K562 (cell line): ENCODE measurements around the gene SEMA6B. TPM values are rescaled to one million over a fixed set of nuclear protein-coding genes. Genes with fewer than 3 reads are reported as not detected.
A peak's percentile ranks its signal among the peaks of the same experiment; 100 is the strongest.

Experiments used
- AFF4 ChIP-seq: sonication (generic); formaldehyde crosslinking; IDR thresholded peaks from 2 replicates; pipeline ENCODE4 v1.8.0; 2023; ENCODE audit warnings: mild to moderate bottlenecking, missing genetic modification reagents
- ATF4 ChIP-seq: fragments of 450-650 bp; formaldehyde crosslinking; IDR thresholded peaks from 2 replicates; pipeline ENCODE4 v1.4.0; 2022; ENCODE audit warnings: mild to moderate bottlenecking, moderate library complexity
- BCOR ChIP-seq: fragments of 450-650 bp; IDR thresholded peaks from 2 replicates; pipeline ENCODE4 v1.6.1; 2016
- CBX5 ChIP-seq: IDR thresholded peaks from 2 replicates; pipeline ENCODE4 v1.6.1; 2014; ENCODE audit warnings: low read depth, borderline replicate concordance
- DDX20 ChIP-seq: fragments of 450-650 bp; IDR thresholded peaks from 2 replicates; pipeline ENCODE4 v1.6.1; 2016; ENCODE audit warnings: missing genetic modification characterization, low read depth, mild to moderate bottlenecking, missing compliant biosample characterization, moderate library complexity
- DPF2 ChIP-seq: fragments of 450-650 bp; IDR thresholded peaks from 2 replicates; pipeline ENCODE4 v1.6.1; 2016
- EGR1 ChIP-seq: fragments of 450-650 bp; conservative IDR thresholded peaks from 2 replicates; pipeline ENCODE4 v1.6.1; 2017; ENCODE audit warnings: mild to moderate bottlenecking
- GTF2F1 ChIP-seq: IDR thresholded peaks from 2 replicates; pipeline ENCODE4 v1.6.1; 2011; ENCODE audit warnings: low read depth, low read length, improper control_type of control experiment
- L3MBTL2 ChIP-seq: fragments of 450-650 bp; IDR thresholded peaks from 2 replicates; pipeline ENCODE4 v1.6.1; 2016; ENCODE audit warnings: mild to moderate bottlenecking, moderate library complexity
- MNT ChIP-seq, 2 experiments: fragments of 450-650 bp; conservative IDR thresholded peaks; 2 replicates each; pipeline ENCODE4 v1.6.1; 2017; ENCODE audit warnings: mild to moderate bottlenecking in 2 of 2, moderate library complexity in 2 of 2
- MYNN ChIP-seq, 2 experiments: sonication (generic); formaldehyde crosslinking in 1 of 2; IDR thresholded peaks; 2 replicates each; pipeline versions ENCODE4 v1.5.0 to v1.6.1; 2016 to 2020; ENCODE audit warnings: antibody characterized with exemption in 1 of 2, missing genetic modification reagents in 1 of 2
- NFRKB ChIP-seq: fragments of 450-650 bp; IDR thresholded peaks from 2 replicates; pipeline ENCODE4 v1.6.1; 2016; ENCODE audit warnings: low read depth
- PML ChIP-seq: IDR thresholded peaks from 2 replicates; pipeline ENCODE4 v1.6.1; 2012; ENCODE audit warnings: low read length, inconsistent platforms
- SIN3B ChIP-seq: fragments of 450-650 bp; IDR thresholded peaks from 2 replicates; pipeline ENCODE4 v1.6.1; 2017; ENCODE audit warnings: low read depth, mild to moderate bottlenecking, moderate library complexity
- TBL1XR1 ChIP-seq, 2 experiments: IDR thresholded peaks; 2 replicates each; pipeline ENCODE4 v1.6.1; 2012; ENCODE audit warnings: improper control_type of control experiment in 2 of 2, low read length in 2 of 2, mild to moderate bottlenecking in 1 of 2
- TEAD4 ChIP-seq, 2 experiments: sonication (generic) in 1 of 2; formaldehyde crosslinking in 1 of 2; IDR thresholded peaks; 2 replicates each; pipeline versions ENCODE4 v1.6.1 to v1.8.0; 2012 to 2022; ENCODE audit warnings: borderline replicate concordance in 1 of 2, inconsistent platforms in 1 of 2, low read length in 1 of 2, mild to moderate bottlenecking in 1 of 2, missing genetic modification reagents in 1 of 2
- ZFP1 ChIP-seq: fragments of 450-650 bp; formaldehyde crosslinking; IDR thresholded peaks from 2 replicates; pipeline ENCODE4 v1.4.0; 2020; ENCODE audit warnings: mild to moderate bottlenecking, mixed read lengths
- ZNF212 ChIP-seq: fragments of 450-650 bp; formaldehyde crosslinking; IDR thresholded peaks from 2 replicates; pipeline ENCODE4 v1.4.0; 2020; ENCODE audit warnings: mild to moderate bottlenecking
- ZNF644 ChIP-seq: fragments of 200-800 bp; sonication (Bioruptor generic); IDR thresholded peaks from 2 replicates; pipeline ENCODE4 v1.6.1; 2016; ENCODE audit warnings: low read depth, missing genetic modification characterization, missing compliant biosample characterization
- ZNF79 ChIP-seq: fragments of 250-450 bp; sonication (Bioruptor Pico); IDR thresholded peaks from 2 replicates; pipeline ENCODE4 v1.4.0; 2020; ENCODE audit warnings: low read depth, mild to moderate bottlenecking, moderate library complexity
- polyA plus RNA-seq, 8 experiments: library from polyadenylated mRNA; depleted of rRNA in 4 of 8; stranded (reverse) in 5 of 8; unstranded in 3 of 8; fragments of >200 nt; fragmentation: Nextera tagmentation in 2 of 8; fragmentation: Illumina TruSeq in 1 of 8; extraction: Ambion mirVana in 2 of 8; extraction: Trizol in 1 of 8; gene quantifications; 2 replicates each; pipeline versions ENCODE4 v1.2.1 to v1.2.3, GENCODE V29; 2011 to 2014; ENCODE audit warnings: inconsistent platforms in 1 of 8, missing spikeins in 1 of 8
- total RNA-seq, 7 experiments: library from RNA; depleted of rRNA in 6 of 7; stranded (reverse); fragments of >200 nt in 6 of 7; fragmentation: Illumina TruSeq in 2 of 7; extraction: Trizol in 2 of 7; gene quantifications; 2 replicates each; pipeline versions ENCODE4 v1.2.1 to v1.2.3, GENCODE V29; 2011 to 2021; ENCODE audit warnings: low replicate concordance in 1 of 7

Gene SEMA6B
- total and polyA plus RNA-seq, 9 of the 15 experiments (the other 6 are each of a cell fraction or from before 2014, with no cell fraction given) = 0.65 to 4.6 (median 2.5) TPM; not detected in 2

DNA sequence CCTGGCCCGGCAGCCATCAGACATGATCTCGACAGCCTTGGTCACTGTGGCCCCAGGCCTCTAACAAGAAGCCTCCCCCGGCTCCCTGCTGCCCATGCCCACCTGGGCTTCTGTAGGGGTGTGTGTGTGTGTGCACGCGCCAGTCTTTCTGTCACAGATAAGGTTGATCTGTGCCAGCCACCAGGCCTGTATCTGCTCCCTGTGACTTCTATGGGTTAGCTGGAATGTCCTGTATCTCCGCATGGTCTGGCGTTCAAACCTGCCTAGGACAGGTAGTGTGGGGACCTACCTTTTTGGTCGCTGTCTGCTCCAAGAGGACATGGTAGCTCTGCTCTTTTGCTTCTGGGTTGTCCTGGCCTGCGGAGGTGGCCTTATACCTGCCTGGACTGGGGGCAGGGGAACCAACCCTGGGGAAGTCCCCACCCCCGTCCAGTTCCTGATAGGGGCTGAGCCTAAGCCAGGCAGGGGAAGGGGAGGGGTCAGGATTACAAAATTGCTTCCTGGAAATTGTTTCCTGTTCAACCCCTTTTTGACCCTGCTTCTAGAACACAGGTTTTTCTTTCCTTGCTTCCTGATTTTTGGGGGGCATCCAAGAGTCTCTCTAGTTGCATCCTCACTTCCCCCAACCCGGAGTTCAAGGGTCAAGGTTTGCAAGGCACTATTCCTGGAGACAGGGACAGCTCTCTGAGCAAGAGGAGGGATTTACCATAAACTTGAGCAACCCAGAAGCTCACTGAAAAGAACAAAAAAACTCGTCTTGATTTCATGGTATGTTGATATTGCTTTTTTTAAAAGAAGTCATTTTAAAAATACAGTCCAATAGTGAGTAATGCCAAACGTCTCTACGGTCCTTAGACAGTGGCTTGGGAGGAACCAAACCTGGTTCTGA lies 19.5 kb downstream of the SEMA6B start, which contains the start of gene LRG1 (continued):
- no peak for TF ChIP-seq ATF4 (CRISPR knock-in tag)
- TF ChIP-seq ZNF79 (CRISPR knock-in tag) = no peak
- TF ChIP-seq GTF2F1 = 0 out of 2 replicates have a peak, but pooled peaks have one; percentile 35
- no peak for TF ChIP-seq BCOR
- no peak for TF ChIP-seq MYNN (IDR thresholded peaks at IDR 0.05)
- no peak for TF ChIP-seq MYNN (CRISPR knock-in tag; IDR thresholded peaks at IDR 0.05)
- 0 out of 2 replicates have a peak, but pooled peaks have one; percentile 18 for TF ChIP-seq L3MBTL2
- TF ChIP-seq ZNF212 (CRISPR knock-in tag) = no peak
- TF ChIP-seq PML = 0 out of 2 replicates have a peak, but pooled peaks have one; percentile 22
- peak; percentile 29 to 60; a peak in 2 of 4 replicates for TF ChIP-seq MNT (conservative IDR thresholded peaks at IDR 0.05)
- TF ChIP-seq DPF2 = peak; percentile 49; the same call in 1 of the 2 replicates
- 0 out of 2 replicates have a peak, but pooled peaks have one; percentile 16 for TF ChIP-seq NFRKB
- no peak for TF ChIP-seq ZFP1
- peak; percentile 39 for TF ChIP-seq TEAD4 (IDR thresholded peaks at IDR 0.05; ENCODE audit: low read length)
- no peak for TF ChIP-seq TEAD4 (CRISPR knock-in tag; IDR thresholded peaks at IDR 0.05; ENCODE audit: borderline replicate concordance)
- no peak for TF ChIP-seq CBX5
- TF ChIP-seq EGR1 = peak; percentile 86
- 0 out of 2 replicates have a peak, but pooled peaks have one; percentile 45 for TF ChIP-seq ZNF644
- TF ChIP-seq SIN3B = no peak; the same call in 1 of the 2 replicates
- TF ChIP-seq TBL1XR1 (IDR thresholded peaks at IDR 0.05; ENCODE audit: low read length in 2 of 2) = peak in 1 of 2 experiments; percentile 50; a peak in 3 of 4 replicates
- TF ChIP-seq DDX20 (tag) = 0 out of 2 replicates have a peak, but pooled peaks have one; percentile 14
- no peak for TF ChIP-seq AFF4
